Measurements from ENCODE around the gene MTA2.

The MTA2 gene

DNA sequence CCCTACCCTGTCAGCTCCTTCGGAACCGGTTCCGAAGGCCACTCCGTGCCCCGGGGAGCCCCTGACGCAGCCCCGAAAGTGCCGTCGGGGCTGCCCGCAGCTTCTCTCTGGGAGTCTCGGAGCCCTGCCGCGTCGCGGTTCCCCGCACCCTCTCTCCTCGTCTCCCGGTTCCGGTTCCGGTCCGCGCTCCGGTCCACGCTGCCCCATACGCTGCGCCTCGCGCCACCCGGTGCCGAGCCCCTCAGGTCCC, 618 bp downstream of the MTA2 start:
- peak overlapping the region; percentile 95 to 96 for H3K4me3 ChIP-seq (replicated peaks in 1 of 2; ENCODE audit: low read depth in 2 of 2, low read length in 2 of 2)
- TF ChIP-seq, protein P1, sequence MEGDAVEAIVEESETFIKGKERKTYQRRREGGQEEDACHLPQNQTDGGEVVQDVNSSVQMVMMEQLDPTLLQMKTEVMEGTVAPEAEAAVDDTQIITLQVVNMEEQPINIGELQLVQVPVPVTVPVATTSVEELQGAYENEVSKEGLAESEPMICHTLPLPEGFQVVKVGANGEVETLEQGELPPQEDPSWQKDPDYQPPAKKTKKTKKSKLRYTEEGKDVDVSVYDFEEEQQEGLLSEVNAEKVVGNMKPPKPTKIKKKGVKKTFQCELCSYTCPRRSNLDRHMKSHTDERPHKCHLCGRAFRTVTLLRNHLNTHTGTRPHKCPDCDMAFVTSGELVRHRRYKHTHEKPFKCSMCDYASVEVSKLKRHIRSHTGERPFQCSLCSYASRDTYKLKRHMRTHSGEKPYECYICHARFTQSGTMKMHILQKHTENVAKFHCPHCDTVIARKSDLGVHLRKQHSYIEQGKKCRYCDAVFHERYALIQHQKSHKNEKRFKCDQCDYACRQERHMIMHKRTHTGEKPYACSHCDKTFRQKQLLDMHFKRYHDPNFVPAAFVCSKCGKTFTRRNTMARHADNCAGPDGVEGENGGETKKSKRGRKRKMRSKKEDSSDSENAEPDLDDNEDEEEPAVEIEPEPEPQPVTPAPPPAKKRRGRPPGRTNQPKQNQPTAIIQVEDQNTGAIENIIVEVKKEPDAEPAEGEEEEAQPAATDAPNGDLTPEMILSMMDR (IDR thresholded peaks at IDR 0.05; ENCODE audit: low read depth, low read length): no peak
- no peak for DNase-seq (ENCODE audit: low read depth in 2 of 2)

DNA sequence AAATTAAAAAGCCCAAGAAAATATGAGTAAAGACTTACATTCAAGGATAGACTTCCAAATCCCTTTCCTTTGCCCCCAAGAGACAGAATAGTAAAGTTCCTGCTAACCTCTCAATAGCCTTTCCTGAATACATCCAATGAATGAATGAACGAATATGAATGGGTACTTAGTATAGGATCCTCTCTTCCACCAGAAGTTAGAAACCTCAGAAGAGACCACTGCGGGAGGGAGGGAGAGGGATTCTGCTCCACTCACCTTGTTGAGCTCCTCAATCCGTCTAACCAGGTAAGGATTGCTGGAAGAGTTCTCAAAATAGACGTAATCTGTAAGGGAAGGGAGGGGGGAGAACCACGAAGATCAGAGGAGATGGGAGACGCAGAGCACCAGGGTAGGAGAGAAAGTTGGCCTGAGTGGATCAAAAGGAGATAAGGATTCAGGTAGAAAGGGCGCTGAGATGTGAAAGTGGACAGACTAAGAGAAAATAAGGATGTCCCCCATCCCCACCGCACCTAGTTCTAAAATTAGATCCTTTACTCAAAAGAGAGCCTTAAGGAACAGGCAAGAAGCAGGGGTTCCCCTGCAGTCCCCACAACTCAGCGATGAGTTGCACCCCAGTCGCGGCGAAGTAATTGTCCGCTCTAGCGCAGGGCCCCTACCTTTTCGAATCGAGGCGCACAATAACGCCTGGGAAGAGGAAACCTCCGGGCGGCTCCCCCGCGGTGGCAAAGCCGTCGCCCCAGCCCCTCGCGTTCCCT, 1.1 kb downstream of the MTA2 start:
- TF ChIP-seq, protein P1 (IDR thresholded peaks at IDR 0.05; ENCODE audit: low read depth, low read length): no peak
- peak overlapping the region; percentile 95 to 96 for H3K4me3 ChIP-seq (replicated peaks in 1 of 2; ENCODE audit: low read depth in 2 of 2, low read length in 2 of 2)
- DNase-seq (ENCODE audit: low read depth in 2 of 2): no peak

GRCh38 chr11:62599901-62600300, 1.8 kb downstream of the MTA2 start:
- TF ChIP-seq, protein P1 (IDR thresholded peaks at IDR 0.05; ENCODE audit: low read depth, low read length): no peak
- no peak for DNase-seq (ENCODE audit: low read depth in 2 of 2)

DNA sequence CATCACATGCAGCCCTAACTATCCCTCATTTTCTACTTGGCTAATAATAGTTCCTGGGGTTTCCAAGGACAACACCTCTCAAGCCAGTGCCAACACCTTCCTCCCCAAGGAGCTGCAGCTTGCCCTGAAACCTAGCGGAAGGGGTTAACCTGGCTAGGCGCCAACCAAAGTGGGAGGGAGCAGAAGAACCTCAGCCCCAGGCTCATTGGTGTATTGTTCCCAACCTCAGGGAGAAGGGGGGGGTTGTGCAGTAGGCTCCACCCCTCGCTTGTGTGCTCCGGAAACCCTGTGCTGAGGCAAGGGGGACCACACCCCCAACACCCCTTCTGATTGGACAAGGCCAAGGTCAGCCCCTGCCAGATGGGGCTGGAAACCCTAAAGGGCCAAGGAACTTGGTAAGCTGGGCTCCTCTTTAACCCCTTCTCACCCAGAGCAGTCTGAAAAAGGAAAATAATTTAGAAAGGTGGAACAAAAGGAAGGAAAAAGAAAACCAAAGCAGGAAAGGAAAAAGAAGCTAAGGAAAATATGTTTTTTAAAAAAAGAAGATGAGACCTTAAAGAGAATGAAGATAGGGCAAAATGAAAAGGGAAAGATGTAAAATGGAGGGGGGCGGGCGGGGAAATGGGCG, 2.5 kb downstream of the MTA2 start:
- peak overlapping the region; percentile 95 to 96 for H3K4me3 ChIP-seq (replicated peaks in 1 of 2; ENCODE audit: low read depth in 2 of 2, low read length in 2 of 2)
- DNase-seq (ENCODE audit: low read depth in 2 of 2): peak; percentile 99 to 100
- TF ChIP-seq, protein P1 (IDR thresholded peaks at IDR 0.05; ENCODE audit: low read depth, low read length): no peak

More at GRCh38 chr11:62599901-62600300, 1.8 kb downstream of the MTA2 start:
- H3K4me3 ChIP-seq (replicated peaks in 1 of 2; ENCODE audit: low read depth in 2 of 2, low read length in 2 of 2): peak overlapping the region; percentile 95 to 96

- TF ChIP-seq, protein P1 (IDR thresholded peaks at IDR 0.05; ENCODE audit: low read depth, low read length): no peak
- no peak for DNase-seq (ENCODE audit: low read depth in 2 of 2)
- H3K4me3 ChIP-seq (replicated peaks in 1 of 2; ENCODE audit: low read depth in 2 of 2, low read length in 2 of 2): no peak overlapping the region
Measured at GRCh38 chr11:62595124-62595523, 6.5 kb downstream of the MTA2 start.

GRCh38 chr11:62593434-62594044, 8.1 kb downstream of the MTA2 start:
- TF ChIP-seq, protein P1 (IDR thresholded peaks at IDR 0.05; ENCODE audit: low read depth, low read length): peak; percentile 66
- peak; percentile 83 to 86 for DNase-seq (ENCODE audit: low read depth in 2 of 2)
- H3K4me3 ChIP-seq (replicated peaks in 1 of 2; ENCODE audit: low read depth in 2 of 2, low read length in 2 of 2): no peak overlapping the region

All from cardiac fibroblast (primary cell).